ENCODE data around the gene PTDSS2.
"Not testable (repeated sequence)": the region's sequence is repeated elsewhere in the genome, so short reads cannot be mapped to it uniquely, and the experiment has no call there.

Gene PTDSS2

GRCh38 chr11:506995-507726 is 57.1 kb downstream of the PTDSS2 start, which contains the start of gene RNH1:
TSS of gene RNH1 (minus strand) at chr11:507242. CDS start at chr11:502162, 5,080 bp downstream.
- H3K9me3 ChIP-seq (ENCODE audit: control insufficient read depth, low read length), result no peaks in the 10 kb centered on the region

GRCh38 chr11:507727-508515 is 57.8 kb downstream of the PTDSS2 start:
- Histone ChIP-seq H3K27me3 (replicated peaks; ENCODE audit: control insufficient read depth, insufficient read depth, low read length, poor library complexity, severe bottlenecking) (no peaks in the 10 kb centered on the region), H3K4me3 (ENCODE audit: insufficient read depth, low read depth, low read length, poor library complexity, severe bottlenecking) (peak overlapping the region; percentile 95), H3K4me1 (ENCODE audit: control insufficient read depth, insufficient read depth, low read length, poor library complexity, severe bottlenecking) (peaks cover 31% of the 10 kb centered on the region), H3K27ac (ENCODE audit: insufficient read depth, low read length, poor library complexity, severe bottlenecking) (peak overlapping the region; percentile 100), H3K36me3 (ENCODE audit: control insufficient read depth, insufficient read depth, low read length) (peaks cover 3% of the 10 kb centered on the region), H3K9me3 (ENCODE audit: control insufficient read depth, low read length) (no peaks in the 10 kb centered on the region)
- DNase-seq, result no peak

More at GRCh38 chr11:506995-507726, 57.1 kb downstream of the PTDSS2 start, which contains the start of gene RNH1:
- Histone ChIP-seq H3K4me3 (ENCODE audit: insufficient read depth, low read depth, low read length, poor library complexity, severe bottlenecking) (peak within 1 kb of the TSS; percentile 95), H3K36me3 (ENCODE audit: control insufficient read depth, insufficient read depth, low read length) (peaks cover 3% of the 10 kb centered on the region), H3K4me1 (ENCODE audit: control insufficient read depth, insufficient read depth, low read length, poor library complexity, severe bottlenecking) (peaks cover 31% of the 10 kb centered on the region), H3K27ac (ENCODE audit: insufficient read depth, low read length, poor library complexity, severe bottlenecking) (peak within 1 kb of the TSS; percentile 100), H3K27me3 (replicated peaks; ENCODE audit: control insufficient read depth, insufficient read depth, low read length, poor library complexity, severe bottlenecking) (no peaks in the 10 kb centered on the region)
- peak; percentile 97 to 99 (median 98) for DNase-seq

- H3K4me3 ChIP-seq (ENCODE audit: insufficient read depth, low read depth, low read length, poor library complexity, severe bottlenecking), result no peak overlapping the region
- no peaks in the 10 kb centered on the region for H3K27me3 ChIP-seq (replicated peaks; ENCODE audit: control insufficient read depth, insufficient read depth, low read length, poor library complexity, severe bottlenecking)
- no peak for DNase-seq
- no peaks in the 10 kb centered on the region for H3K9me3 ChIP-seq (ENCODE audit: control insufficient read depth, low read length)
- H3K36me3 ChIP-seq (ENCODE audit: control insufficient read depth, insufficient read depth, low read length), result peaks cover 3% of the 10 kb centered on the region
- peaks cover 25% of the 10 kb centered on the region for H3K4me1 ChIP-seq (ENCODE audit: control insufficient read depth, insufficient read depth, low read length, poor library complexity, severe bottlenecking)
- no peak overlapping the region for H3K27ac ChIP-seq (ENCODE audit: insufficient read depth, low read length, poor library complexity, severe bottlenecking)
These were observed 58.9 kb downstream of the PTDSS2 start for GRCh38 chr11:508956-509355.

- peaks cover 3% of the 10 kb centered on the region for H3K36me3 ChIP-seq (ENCODE audit: control insufficient read depth, insufficient read depth, low read length)
- no peaks in the 10 kb centered on the region for H3K27me3 ChIP-seq (replicated peaks; ENCODE audit: control insufficient read depth, insufficient read depth, low read length, poor library complexity, severe bottlenecking)
- no peak for DNase-seq
- no peak overlapping the region for H3K4me3 ChIP-seq (ENCODE audit: insufficient read depth, low read depth, low read length, poor library complexity, severe bottlenecking)
- H3K27ac ChIP-seq (ENCODE audit: insufficient read depth, low read length, poor library complexity, severe bottlenecking), result no peak overlapping the region
- H3K9me3 ChIP-seq (ENCODE audit: control insufficient read depth, low read length), result no peaks in the 10 kb centered on the region
- peaks cover under 1% of the 10 kb centered on the region for H3K4me1 ChIP-seq (ENCODE audit: control insufficient read depth, insufficient read depth, low read length, poor library complexity, severe bottlenecking)
These were observed 62.9 kb downstream of the PTDSS2 start for GRCh38 chr11:512761-513595.

DNA sequence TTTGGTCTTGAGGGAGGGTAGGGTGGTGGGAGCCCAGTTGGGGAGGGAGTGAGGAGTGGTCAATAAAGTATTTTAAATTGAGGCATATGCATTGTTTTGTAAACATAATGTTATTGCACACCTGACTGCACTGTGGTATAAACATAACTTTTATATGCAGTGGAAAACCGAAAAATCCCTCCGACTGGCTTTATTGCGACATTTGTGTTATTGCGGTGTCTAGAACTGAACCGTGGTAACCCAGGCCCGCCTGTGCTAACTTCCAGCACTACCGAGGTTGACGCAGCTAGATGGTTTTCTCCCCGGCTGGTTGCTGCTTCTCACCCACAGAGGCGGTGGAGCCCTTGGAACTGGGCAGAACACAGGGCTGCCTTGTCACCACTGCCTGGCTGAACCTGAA is 64.5 kb downstream of the PTDSS2 start:
- Histone ChIP-seq H3K9me3 (ENCODE audit: control insufficient read depth, low read length) (no peaks in the 10 kb centered on the region), H3K36me3 (ENCODE audit: control insufficient read depth, insufficient read depth, low read length) (peaks cover 3% of the 10 kb centered on the region), H3K4me1 (ENCODE audit: control insufficient read depth, insufficient read depth, low read length, poor library complexity, severe bottlenecking) (peaks cover 5% of the 10 kb centered on the region), H3K27me3 (replicated peaks; ENCODE audit: control insufficient read depth, insufficient read depth, low read length, poor library complexity, severe bottlenecking) (no peaks in the 10 kb centered on the region), H3K4me3 (ENCODE audit: insufficient read depth, low read depth, low read length, poor library complexity, severe bottlenecking) (no peak overlapping the region), H3K27ac (ENCODE audit: insufficient read depth, low read length, poor library complexity, severe bottlenecking) (no peak overlapping the region)
- no peak for DNase-seq

GRCh38 chr11:515131-515530 is 65.1 kb downstream of the PTDSS2 start:
- DNase-seq, result no peak
- Histone ChIP-seq H3K4me1 (ENCODE audit: control insufficient read depth, insufficient read depth, low read length, poor library complexity, severe bottlenecking) (peaks cover 5% of the 10 kb centered on the region), H3K36me3 (ENCODE audit: control insufficient read depth, insufficient read depth, low read length) (no peaks in the 10 kb centered on the region), H3K27ac (ENCODE audit: insufficient read depth, low read length, poor library complexity, severe bottlenecking) (no peak overlapping the region), H3K9me3 (ENCODE audit: control insufficient read depth, low read length) (no peaks in the 10 kb centered on the region), H3K4me3 (ENCODE audit: insufficient read depth, low read depth, low read length, poor library complexity, severe bottlenecking) (no peak overlapping the region), H3K27me3 (replicated peaks; ENCODE audit: control insufficient read depth, insufficient read depth, low read length, poor library complexity, severe bottlenecking) (no peaks in the 10 kb centered on the region)

DNA sequence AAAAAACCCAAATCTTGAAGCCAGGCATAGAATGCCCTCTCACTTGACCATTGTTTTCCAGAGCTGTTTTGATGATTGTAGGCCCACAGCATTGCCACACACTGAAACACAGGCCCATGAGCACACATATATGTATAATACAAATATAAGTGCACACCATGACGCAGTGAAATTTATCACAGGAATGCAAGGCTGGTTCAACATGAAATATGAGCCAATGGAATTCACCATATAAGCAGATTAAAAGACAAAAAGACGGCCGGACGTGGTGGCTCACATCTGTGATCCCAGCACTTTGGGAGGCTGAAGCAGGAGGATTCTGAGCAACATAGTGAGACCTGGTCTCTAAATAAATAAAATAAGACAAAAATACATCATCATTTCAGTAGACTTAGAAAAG is 66.3 kb downstream of the PTDSS2 start:
- Histone ChIP-seq H3K9me3 (ENCODE audit: control insufficient read depth, low read length) (no peaks in the 10 kb centered on the region), H3K36me3 (ENCODE audit: control insufficient read depth, insufficient read depth, low read length) (no peaks in the 10 kb centered on the region), H3K4me1 (ENCODE audit: control insufficient read depth, insufficient read depth, low read length, poor library complexity, severe bottlenecking) (peaks cover 5% of the 10 kb centered on the region), H3K27ac (ENCODE audit: insufficient read depth, low read length, poor library complexity, severe bottlenecking) (no peak overlapping the region), H3K4me3 (ENCODE audit: insufficient read depth, low read depth, low read length, poor library complexity, severe bottlenecking) (no peak overlapping the region), H3K27me3 (replicated peaks; ENCODE audit: control insufficient read depth, insufficient read depth, low read length, poor library complexity, severe bottlenecking) (no peaks in the 10 kb centered on the region)
- no peak for DNase-seq

DNA sequence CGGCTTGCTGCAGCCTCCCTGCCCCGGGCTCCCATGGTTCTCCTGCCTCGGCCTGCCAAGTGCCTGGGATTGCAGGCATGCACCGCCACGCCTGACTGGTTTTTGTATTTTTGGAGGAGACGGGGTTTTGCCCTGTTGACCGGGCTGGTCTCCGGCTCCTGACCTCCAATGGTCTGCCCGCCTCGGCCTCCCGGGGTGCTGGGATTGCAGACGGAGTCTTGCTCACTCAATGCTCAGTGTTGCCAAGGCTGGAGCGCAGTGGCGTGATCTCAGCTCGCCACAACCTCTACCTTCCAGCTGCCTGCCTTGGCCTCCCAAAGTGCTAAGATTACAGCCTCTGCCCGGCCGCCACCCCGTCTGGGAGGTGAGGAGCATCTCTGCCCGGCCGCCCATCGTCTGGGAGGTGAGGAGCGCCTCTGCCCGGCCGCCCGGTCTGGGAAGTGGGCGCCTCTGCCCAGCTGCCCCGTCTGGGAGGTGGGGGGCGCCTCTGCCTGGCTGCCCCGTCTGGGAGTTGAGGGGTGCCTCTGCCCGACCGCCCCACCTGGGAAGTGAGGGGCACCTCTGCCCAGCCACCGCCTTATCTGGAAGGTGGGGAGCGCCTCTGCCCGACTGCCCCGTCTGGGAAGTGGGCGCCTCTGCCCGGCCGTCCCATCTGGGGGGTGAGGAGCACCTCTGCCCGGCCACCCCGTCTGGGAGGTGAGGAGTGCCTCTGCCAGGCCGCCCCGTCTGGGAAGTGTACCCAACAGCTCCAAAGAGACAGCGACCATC is 67.0 kb downstream of the PTDSS2 start:
- not testable (repeated sequence) for H3K27me3 ChIP-seq (replicated peaks; ENCODE audit: control insufficient read depth, insufficient read depth, low read length, poor library complexity, severe bottlenecking); H3K4me3 ChIP-seq (ENCODE audit: insufficient read depth, low read depth, low read length, poor library complexity, severe bottlenecking); H3K9me3 ChIP-seq (ENCODE audit: control insufficient read depth, low read length); H3K4me1 ChIP-seq (ENCODE audit: control insufficient read depth, insufficient read depth, low read length, poor library complexity, severe bottlenecking); DNase-seq; H3K27ac ChIP-seq (ENCODE audit: insufficient read depth, low read length, poor library complexity, severe bottlenecking); H3K36me3 ChIP-seq (ENCODE audit: control insufficient read depth, insufficient read depth, low read length)

- Histone ChIP-seq H3K4me3 (ENCODE audit: insufficient read depth, low read depth, low read length, poor library complexity, severe bottlenecking) (peak overlapping the region; percentile 39), H3K4me1 (ENCODE audit: control insufficient read depth, insufficient read depth, low read length, poor library complexity, severe bottlenecking) (peaks cover 5% of the 10 kb centered on the region), H3K9me3 (ENCODE audit: control insufficient read depth, low read length) (no peaks in the 10 kb centered on the region)
These were observed 68.6 kb downstream of the PTDSS2 start for GRCh38 chr11:518463-519202.

More at GRCh38 chr11:518463-519202, 68.6 kb downstream of the PTDSS2 start:
- no peaks in the 10 kb centered on the region for H3K36me3 ChIP-seq (ENCODE audit: control insufficient read depth, insufficient read depth, low read length)
- no peak overlapping the region for H3K27ac ChIP-seq (ENCODE audit: insufficient read depth, low read length, poor library complexity, severe bottlenecking)
- no peaks in the 10 kb centered on the region for H3K27me3 ChIP-seq (replicated peaks; ENCODE audit: control insufficient read depth, insufficient read depth, low read length, poor library complexity, severe bottlenecking)
- peak; percentile 83 to 86 (median 84) for DNase-seq
